ENCODE results near the gene TPCN2. TPM values are rescaled to one million over a fixed set of nuclear protein-coding genes. Genes with fewer than 3 reads are reported as not detected.

The TPCN2 gene
- total and polyA plus RNA-seq, 12 donors, result 3.1 to 21.6 (median 10.4) TPM

GRCh38 chr11:69126286-69126685, 77.6 kb downstream of the TPCN2 start:
- H3K27ac ChIP-seq, result no peak overlapping the region

DNA sequence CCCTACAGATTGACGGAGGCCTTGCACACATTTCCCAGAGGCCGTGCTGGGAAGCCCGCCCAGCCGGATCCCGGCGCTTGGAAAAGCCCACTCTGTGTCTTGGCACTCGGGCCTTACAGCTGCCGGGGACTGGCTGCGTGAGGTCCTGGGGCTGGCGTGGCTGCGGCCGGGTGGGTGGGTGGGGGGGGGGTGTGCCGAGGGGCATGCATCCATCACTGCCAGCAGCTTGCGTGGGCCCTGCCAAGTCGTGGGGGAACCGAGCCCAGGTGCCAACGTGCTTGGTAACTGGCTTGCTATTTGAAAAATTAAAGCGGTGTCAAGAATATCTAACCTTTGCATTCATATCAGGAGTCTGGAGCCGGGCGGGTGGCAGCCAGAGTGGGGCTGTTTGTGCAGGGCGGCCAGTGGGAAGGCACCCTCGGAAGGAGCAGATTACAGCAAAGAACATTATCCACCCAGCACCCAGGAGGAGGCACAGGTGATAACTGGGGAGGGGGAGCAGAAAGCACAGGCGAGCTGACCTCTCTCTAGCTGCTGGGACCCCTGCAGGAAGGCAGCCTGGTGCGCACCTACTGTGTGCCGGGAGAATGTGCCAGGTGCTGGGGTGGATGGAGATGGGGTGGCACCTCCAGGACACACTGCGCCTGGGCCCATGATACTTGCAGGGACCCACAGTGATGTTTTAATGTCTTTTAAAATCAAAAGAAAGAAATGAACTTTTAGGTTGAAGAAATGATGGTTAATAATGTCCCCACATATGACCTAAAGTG, 78.5 kb downstream of the TPCN2 start:
- no peak for DNase-seq
- TF ChIP-seq POLR2A (IDR thresholded peaks at IDR 0.05), result no peak
- TF ChIP-seq, protein P1, sequence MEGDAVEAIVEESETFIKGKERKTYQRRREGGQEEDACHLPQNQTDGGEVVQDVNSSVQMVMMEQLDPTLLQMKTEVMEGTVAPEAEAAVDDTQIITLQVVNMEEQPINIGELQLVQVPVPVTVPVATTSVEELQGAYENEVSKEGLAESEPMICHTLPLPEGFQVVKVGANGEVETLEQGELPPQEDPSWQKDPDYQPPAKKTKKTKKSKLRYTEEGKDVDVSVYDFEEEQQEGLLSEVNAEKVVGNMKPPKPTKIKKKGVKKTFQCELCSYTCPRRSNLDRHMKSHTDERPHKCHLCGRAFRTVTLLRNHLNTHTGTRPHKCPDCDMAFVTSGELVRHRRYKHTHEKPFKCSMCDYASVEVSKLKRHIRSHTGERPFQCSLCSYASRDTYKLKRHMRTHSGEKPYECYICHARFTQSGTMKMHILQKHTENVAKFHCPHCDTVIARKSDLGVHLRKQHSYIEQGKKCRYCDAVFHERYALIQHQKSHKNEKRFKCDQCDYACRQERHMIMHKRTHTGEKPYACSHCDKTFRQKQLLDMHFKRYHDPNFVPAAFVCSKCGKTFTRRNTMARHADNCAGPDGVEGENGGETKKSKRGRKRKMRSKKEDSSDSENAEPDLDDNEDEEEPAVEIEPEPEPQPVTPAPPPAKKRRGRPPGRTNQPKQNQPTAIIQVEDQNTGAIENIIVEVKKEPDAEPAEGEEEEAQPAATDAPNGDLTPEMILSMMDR (IDR thresholded peaks at IDR 0.05), result no peak
- H3K27ac ChIP-seq, result no peak overlapping the region
- intact Hi-C loops (cut with DNase I), result no loop called here
- WGBS, 4 donors, result 78 to 83% (median 79%) methylated on average over 16 to 26 of the region's 26 CpGs
- H3K9me3 ChIP-seq (replicated peaks in 1 of 3), result no peaks in the 10 kb centered on the region
- no peaks in the 10 kb centered on the region for H3K36me3 ChIP-seq (replicated peaks in 1 of 2)
- H3K27me3 ChIP-seq, result no peaks in the 10 kb centered on the region
- no peak overlapping the region for H3K4me3 ChIP-seq
- peaks cover 12% of the 10 kb centered on the region in 2 donors for H3K4me1 ChIP-seq (replicated peaks in 1 of 2)

More at GRCh38 chr11:69126286-69126685, 77.6 kb downstream of the TPCN2 start:
- Histone ChIP-seq H3K4me3 (no peak overlapping the region), H3K4me1 (replicated peaks in 1 of 2) (peaks cover 12% of the 10 kb centered on the region in 2 donors), H3K27me3 (no peaks in the 10 kb centered on the region), H3K36me3 (replicated peaks in 1 of 2) (no peaks in the 10 kb centered on the region), H3K9me3 (replicated peaks in 1 of 3) (no peaks in the 10 kb centered on the region)
- 81 to 96% (median 87%) methylated on average over 8 to 12 of the region's 12 CpGs for WGBS, 4 donors
- TF ChIP-seq, protein P1 (IDR thresholded peaks at IDR 0.05), result no peak
- no peak for TF ChIP-seq POLR2A (IDR thresholded peaks at IDR 0.05)
- no peak for DNase-seq
- intact Hi-C loops (cut with DNase I), result no loop called here

- Histone ChIP-seq H3K27ac (no peak overlapping the region), H3K4me3 (no peak overlapping the region), H3K4me1 (replicated peaks in 1 of 2) (peaks cover 7% of the 10 kb centered on the region in 2 donors), H3K36me3 (replicated peaks in 1 of 2) (no peaks in the 10 kb centered on the region), H3K27me3 (no peaks in the 10 kb centered on the region), H3K9me3 (replicated peaks in 1 of 3) (no peaks in the 10 kb centered on the region)
- 94 to 100% (median 98%) methylated on average over 1 of the region's 1 CpG for WGBS, 4 donors
- TF ChIP-seq POLR2A (IDR thresholded peaks at IDR 0.05), result no peak
- TF ChIP-seq, protein P1 (IDR thresholded peaks at IDR 0.05), result no peak
- no peak for DNase-seq
- intact Hi-C loops (cut with DNase I), result no loop called here
These were observed 79.2 kb downstream of the TPCN2 start for GRCh38 chr11:69127884-69128283.

- WGBS, 4 donors, result 84 to 94% (median 87%) methylated on average over 2 of the region's 2 CpGs
- no peak for DNase-seq
- no peak for TF ChIP-seq POLR2A (IDR thresholded peaks at IDR 0.05)
- TF ChIP-seq, protein P1 (IDR thresholded peaks at IDR 0.05), result no peak
These were observed 80.3 kb downstream of the TPCN2 start for GRCh38 chr11:69129053-69129452.

More at GRCh38 chr11:69129053-69129452, 80.3 kb downstream of the TPCN2 start:
- Histone ChIP-seq H3K4me1 (replicated peaks in 1 of 2) (no peaks in the 10 kb centered on the region), H3K36me3 (replicated peaks in 1 of 2) (no peaks in the 10 kb centered on the region), H3K27me3 (no peaks in the 10 kb centered on the region), H3K4me3 (no peak overlapping the region), H3K9me3 (replicated peaks in 1 of 3) (no peaks in the 10 kb centered on the region), H3K27ac (no peak overlapping the region)
- intact Hi-C loops (cut with DNase I), result no loop called here
